Natural killer cell (primary cell): ENCODE data around the gene LINC01488. TPM values are rescaled to one million over a fixed set of nuclear protein-coding genes. Genes with fewer than 3 reads are reported as not detected.

ENCODE experiments used
- ATAC-seq, 3 donors: fragments of 150-1000 bp in 2 of 3; fragments of 200-7000 bp in 1 of 3; cut with Tn5 transposase; 1 replicate in 1 of 3; 2 replicates in 2 of 3; pipeline ENCODE4 v1.10.0; 2021; ENCODE audit warnings: mild to moderate bottlenecking in 2 of 3, moderate library complexity in 2 of 3
- DNase-seq, 2 donors: peaks; one replicate each; pipeline versions ENCODE4 v3.0.0 to v3.0.0-alpha.2; 2013 to 2021; ENCODE audit warnings: mixed read lengths in 1 of 2
- H3K27ac ChIP-seq: one replicate; pipeline ENCODE4 v1.5.1; 2013; ENCODE audit warnings: mild to moderate bottlenecking, low read length
- H3K27me3 ChIP-seq: one replicate; pipeline ENCODE4 v1.6.1; 2013; ENCODE audit warnings: low read length; ENCODE audit not compliant: control insufficient read depth, insufficient read depth
- H3K36me3 ChIP-seq: one replicate; pipeline ENCODE4 v1.6.1; 2013; ENCODE audit warnings: low read length; ENCODE audit not compliant: control insufficient read depth, insufficient read depth
- H3K4me1 ChIP-seq: one replicate; pipeline ENCODE4 v1.6.1; 2013; ENCODE audit warnings: low read length; ENCODE audit not compliant: control insufficient read depth, insufficient read depth
- H3K4me3 ChIP-seq: one replicate; pipeline ENCODE4 v1.5.1; 2013; ENCODE audit warnings: low read length
- H3K9me3 ChIP-seq: one replicate; pipeline ENCODE4 v1.6.1; 2013; ENCODE audit warnings: low read length; ENCODE audit not compliant: control insufficient read depth, insufficient read depth
- H3K27ac Mint-ChIP-seq, 2 donors: one replicate each; pipeline ENCODE4 v1.8.0; 2022; ENCODE audit warnings: mild to moderate bottlenecking in 2 of 2, mixed read lengths in 2 of 2, moderate library complexity in 1 of 2
- H3K27me3 Mint-ChIP-seq, 2 donors: one replicate each; pipeline ENCODE4 v1.8.0; 2022; ENCODE audit warnings: low read depth in 2 of 2, mixed read lengths in 2 of 2
- H3K36me3 Mint-ChIP-seq: one replicate; pipeline ENCODE4 v1.8.0; 2022; ENCODE audit warnings: mixed read lengths
- H3K4me1 Mint-ChIP-seq, 2 donors: one replicate each; pipeline ENCODE4 v1.8.0; 2022; ENCODE audit warnings: mixed read lengths in 2 of 2
- H3K4me3 Mint-ChIP-seq: one replicate; pipeline ENCODE4 v1.8.0; 2022; ENCODE audit warnings: mild to moderate bottlenecking, moderate library complexity, mixed read lengths
- H3K9me3 Mint-ChIP-seq, 2 donors: one replicate each; pipeline ENCODE4 v1.8.0; 2022; ENCODE audit warnings: mixed read lengths in 2 of 2
- CTCF ChIP-seq: fragments of 200-600 bp; IDR thresholded peaks from one replicate; pipeline ENCODE4 v1.8.0; 2022; ENCODE audit warnings: antibody characterized with exemption
- WGBS: methylation state at CpG from one replicate; pipeline ENCODE4 v1.1.7; 2013; ENCODE audit warnings: missing lambda C conversion rate; ENCODE audit not compliant: insufficient coverage; 5-methylcytosine and 5-hydroxymethylcytosine counted together
- intact Hi-C: fragments of 100-400 bp; cut with micrococcal nuclease; formaldehyde crosslinking; loops from one replicate; pipeline ENCODE4 v1.14.2; 2022
- total RNA-seq, 4 donors: library from RNA; stranded (reverse); fragments of 120-200 nt in 1 of 4; gene quantifications; one replicate each; pipeline versions ENCODE4 v1.2.3 to v1.2.4, GENCODE V29; 2013 to 2022

LINC01488 gene
- total RNA-seq, 3 donors from 2014 or later (not counting 1 experiment from before 2014, with no cell fraction given), result not detected

- no peaks in the 10 kb centered on the region for H3K36me3 ChIP-seq
- H3K27ac Mint-ChIP-seq, result no peak overlapping the region
- no peak overlapping the region for H3K27ac ChIP-seq
- peaks cover 7% of the 10 kb centered on the region for H3K4me1 ChIP-seq
- TF ChIP-seq CTCF, result no peak
- H3K9me3 Mint-ChIP-seq, result no peaks in the 10 kb centered on the region
- no peaks in the 10 kb centered on the region for H3K27me3 ChIP-seq
- H3K4me3 ChIP-seq, result no peak overlapping the region
- ATAC-seq (no peak), DNase-seq (no peak)
- WGBS, result 81% methylated on average over 11 of the region's 11 CpGs
- no peaks in the 10 kb centered on the region for H3K4me1 Mint-ChIP-seq
- no peaks in the 10 kb centered on the region for H3K9me3 ChIP-seq
- no peaks in the 10 kb centered on the region for H3K36me3 Mint-ChIP-seq
- H3K4me3 Mint-ChIP-seq, result no peak overlapping the region
- peaks cover 8 to 11% of the 10 kb centered on the region in 2 donors for H3K27me3 Mint-ChIP-seq
- intact Hi-C loops, result no loop called here
These were observed 47.0 kb upstream of the LINC01488 start for GRCh38 chr11:69434471-69434931.

- no peak overlapping the region for H3K4me3 ChIP-seq
- H3K4me1 ChIP-seq, result peaks cover 7% of the 10 kb centered on the region
- no peak for DNase-seq
- H3K9me3 Mint-ChIP-seq, result no peaks in the 10 kb centered on the region
- no peaks in the 10 kb centered on the region for H3K36me3 Mint-ChIP-seq
- no peaks in the 10 kb centered on the region for H3K9me3 ChIP-seq
- H3K27ac Mint-ChIP-seq, result no peak overlapping the region
- H3K27ac ChIP-seq, result no peak overlapping the region
- peaks cover 11 to 12% of the 10 kb centered on the region in 2 donors for H3K27me3 Mint-ChIP-seq
- no peak overlapping the region for H3K4me3 Mint-ChIP-seq
- ATAC-seq, result no peak
- 58% methylated on average over 15 of the region's 15 CpGs for WGBS
- intact Hi-C loops, result no loop called here
- H3K4me1 Mint-ChIP-seq, result no peaks in the 10 kb centered on the region
- H3K36me3 ChIP-seq, result no peaks in the 10 kb centered on the region
- H3K27me3 ChIP-seq, result no peaks in the 10 kb centered on the region
- no peak for TF ChIP-seq CTCF
These were observed 46.1 kb upstream of the LINC01488 start for GRCh38 chr11:69435161-69435986.

GRCh38 chr11:69436041-69436982, 45.2 kb upstream of the LINC01488 start:
- Histone ChIP-seq H3K9me3 (no peaks in the 10 kb centered on the region), H3K27ac (no peak overlapping the region), H3K27me3 (no peaks in the 10 kb centered on the region), H3K36me3 (no peaks in the 10 kb centered on the region), H3K4me3 (no peak overlapping the region), H3K4me1 (peaks cover 7% of the 10 kb centered on the region)
- DNase-seq, result no peak
- ATAC-seq, result no peak
- Mint-ChIP-seq H3K4me1 (no peaks in the 10 kb centered on the region), H3K27ac (no peak overlapping the region), H3K27me3 (peaks cover 10 to 11% of the 10 kb centered on the region in 2 donors), H3K4me3 (no peak overlapping the region), H3K36me3 (no peaks in the 10 kb centered on the region), H3K9me3 (no peaks in the 10 kb centered on the region)
- intact Hi-C loops, result no loop called here
- 67% methylated on average over 21 of the region's 22 CpGs for WGBS
- TF ChIP-seq CTCF, result no peak
